AG09319 (cell line): ENCODE measurements around the gene BTRC.

Experiments used
- DNase-seq: peaks from one replicate; pipeline ENCODE4 v3.0.0-alpha.2; 2010; ENCODE audit warnings: low read depth; ENCODE audit errors: extremely low read depth
- CTCF ChIP-seq: IDR thresholded peaks from 2 replicates; pipeline ENCODE4 v1.5.1; 2011; ENCODE audit warnings: low read depth, mild to moderate bottlenecking, inconsistent platforms, low read length, moderate library complexity

Gene BTRC

GRCh38 chr10:101575091-101575490 is 221.1 kb downstream of the BTRC start:
- no peak for DNase-seq
- TF ChIP-seq CTCF = no peak

GRCh38 chr10:101575580-101576210 is 221.7 kb downstream of the BTRC start:
- no peak for TF ChIP-seq CTCF
- no peak for DNase-seq

- TF ChIP-seq CTCF = no peak
- DNase-seq = peak; percentile 10
Observed at GRCh38 chr10:101576211-101576863, 222.4 kb downstream of the BTRC start.

GRCh38 chr10:101577121-101577871 is 223.3 kb downstream of the BTRC start:
- no peak for TF ChIP-seq CTCF
- DNase-seq = no peak

GRCh38 chr10:101578192-101578591 is 224.2 kb downstream of the BTRC start:
- no peak for DNase-seq
- TF ChIP-seq CTCF = no peak

GRCh38 chr10:101578803-101579515 is 225.0 kb downstream of the BTRC start:
- no peak for DNase-seq
- TF ChIP-seq CTCF = no peak
